ENCODE results near the gene EIPR1. TPM values are rescaled to one million over a fixed set of nuclear protein-coding genes. Genes with fewer than 3 reads are reported as not detected.

EIPR1 gene
- total RNA-seq, 1 experiment from 2014 or later = 27.8 TPM

GRCh38 chr2:3406501-3406900 lies 28.9 kb upstream of the EIPR1 start:
- H3K18ac ChIP-seq (ENCODE audit: insufficient read length, low read depth, low read length) = no peak overlapping the region
- H3K14ac ChIP-seq (ENCODE audit: insufficient read depth, low read length) = no peak overlapping the region
- H3T11ph ChIP-seq (ENCODE audit: low read length) = no peak overlapping the region
- H2BK15ac ChIP-seq (ENCODE audit: low read depth, low read length) = no peak overlapping the region
- H4K20me1 ChIP-seq (ENCODE audit: control insufficient read depth, insufficient read depth, insufficient read length) = no peaks in the 10 kb centered on the region
- H3K27ac ChIP-seq (ENCODE audit: insufficient read length, low read depth, low read length) = no peak overlapping the region
- H3K79me2 ChIP-seq (ENCODE audit: insufficient read depth, low read length) = no peaks in the 10 kb centered on the region
- H2AFZ ChIP-seq (ENCODE audit: low read length) = no peak overlapping the region
- Mint-ChIP-seq H3K4me1 (no peaks in the 10 kb centered on the region), H3K36me3 (ENCODE audit: insufficient read depth in 1 of 3, low read depth in 3 of 3) (peaks cover 5 to 42% (median 41%) of the 10 kb centered on the region in 3 experiments; a peak in 6 of 7 replicates), H3K27ac (no peak overlapping the region), H3K27me3 (ENCODE audit: low read depth) (no peaks in the 10 kb centered on the region), H3K4me3 (no peak overlapping the region), H3K9me3 (no peaks in the 10 kb centered on the region)
- H2BK12ac ChIP-seq (ENCODE audit: insufficient read length, low read depth, low read length) = no peak overlapping the region
- WGBS (ENCODE audit: extremely low coverage, insufficient read length, low lambda C conversion rate) = no CpG with 5 or more reads among the region's 3 CpGs
- H2BK120ac ChIP-seq (ENCODE audit: low read depth, low read length, poor library complexity, severe bottlenecking) = no peak overlapping the region
- no peak overlapping the region for H4K91ac ChIP-seq (ENCODE audit: insufficient read length, low read depth, low read length)
- no peaks in the 10 kb centered on the region for H3K79me1 ChIP-seq (ENCODE audit: insufficient read depth, low read depth, low read length, poor library complexity, severe bottlenecking)
- no peak overlapping the region for H3K56ac ChIP-seq (ENCODE audit: insufficient read length, low read depth, low read length)
- no peaks in the 10 kb centered on the region for H3K9me3 ChIP-seq (ENCODE audit: control insufficient read depth, low read depth, low read length)
- no peak overlapping the region for H2BK20ac ChIP-seq (ENCODE audit: low read depth, low read length, poor library complexity, severe bottlenecking)
- no peak for TF ChIP-seq CTCF (conservative IDR thresholded peaks at IDR 0.05)
- no peak overlapping the region for H2AK5ac ChIP-seq (ENCODE audit: insufficient read length, low read length)
- H4K5ac ChIP-seq (ENCODE audit: insufficient read length, low read depth, low read length) = no peak overlapping the region
- H3K4ac ChIP-seq (ENCODE audit: low read depth, low read length) = no peak overlapping the region
- DNase-seq = no peak
- H3K4me1 ChIP-seq (ENCODE audit: insufficient read depth, low read length) = no peaks in the 10 kb centered on the region
- no peak overlapping the region for H4K8ac ChIP-seq (replicated peaks; ENCODE audit: insufficient read length, low read depth, low read length)
- H3K23me2 ChIP-seq (ENCODE audit: insufficient read length, low read depth, low read length, poor library complexity, severe bottlenecking) = no peaks in the 10 kb centered on the region
- no peak overlapping the region for H3K4me2 ChIP-seq (ENCODE audit: insufficient read depth, insufficient read length, low read length)
- H3K9ac ChIP-seq (ENCODE audit: extremely low read depth, insufficient read length, low read length) = no peak overlapping the region
- no peaks in the 10 kb centered on the region for H3K27me3 ChIP-seq (ENCODE audit: insufficient read depth, low read length)
- H3K23ac ChIP-seq (ENCODE audit: insufficient read length, low read depth, low read length) = no peak overlapping the region
- no peak overlapping the region for H2BK5ac ChIP-seq (ENCODE audit: insufficient read length, low read length)
